NT2/D1 (cell line): Measurements from ENCODE around the gene TGFBR3.

Source experiments
- SUZ12 ChIP-seq: IDR thresholded peaks from 2 replicates; pipeline ENCODE4 v1.6.1; 2011; ENCODE audit not compliant: insufficient read length, insufficient read depth; ENCODE audit errors: extremely low read depth
- ZNF274 ChIP-seq: IDR thresholded peaks from 2 replicates; pipeline ENCODE4 v1.6.1; 2011; ENCODE audit warnings: mild to moderate bottlenecking, low read depth, low read length

DNA sequence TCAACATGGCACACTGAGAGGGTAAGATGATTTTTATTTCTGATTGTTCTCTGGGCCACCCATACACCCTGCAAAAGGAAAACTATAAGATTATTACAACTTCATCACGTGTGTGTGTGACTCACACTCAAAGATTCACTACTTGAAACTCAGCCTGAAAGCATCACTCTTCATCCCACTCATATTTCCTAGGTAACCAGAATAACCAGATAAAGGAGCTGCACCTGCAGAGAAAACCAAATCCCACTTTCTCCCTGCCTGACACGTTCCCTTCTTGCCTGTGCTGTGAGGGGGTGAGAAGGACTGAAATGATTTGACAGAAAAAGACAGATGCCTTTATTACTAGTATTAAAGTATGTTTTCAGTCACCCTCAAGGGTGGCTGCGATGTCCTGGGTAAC lies 131.6 kb downstream of the TGFBR3 start:
- TF ChIP-seq SUZ12 (no peak), ZNF274 (no peak)
